GM21825 (cell line): ENCODE measurements around the gene TMEM163.
"Not testable (repeated sequence)": the region's sequence is repeated elsewhere in the genome, so short reads cannot be mapped to it uniquely, and the experiment has no call there.

Experiments
- ATAC-seq: cut with Tn5 transposase; IDR thresholded peaks from one replicate; pipeline ENCODE4 v1.9.1; 2021; ENCODE audit warnings: mild to moderate bottlenecking, moderate library complexity; ENCODE audit not compliant: unreplicated experiment

Gene TMEM163

DNA sequence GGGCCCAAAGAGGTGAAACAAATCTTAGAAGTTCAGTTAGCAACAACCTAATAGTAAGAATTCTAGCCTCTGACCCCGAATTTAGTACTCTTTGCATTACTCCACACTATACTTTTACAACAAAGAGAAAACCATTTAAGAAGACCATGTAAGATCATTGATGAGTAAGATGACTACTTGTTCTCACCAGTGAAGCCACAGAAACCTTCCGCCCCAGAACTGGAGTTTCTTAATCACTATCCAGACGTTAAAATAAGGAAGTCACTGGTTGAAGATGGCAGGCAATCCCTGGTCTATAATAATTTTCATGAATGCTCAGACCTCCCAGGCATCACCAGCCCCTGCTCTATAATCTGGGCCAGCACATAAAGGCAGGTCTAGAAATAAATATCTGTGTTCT, 95.0 kb downstream of the TMEM163 start:
- ATAC-seq, result peak; percentile 91

DNA sequence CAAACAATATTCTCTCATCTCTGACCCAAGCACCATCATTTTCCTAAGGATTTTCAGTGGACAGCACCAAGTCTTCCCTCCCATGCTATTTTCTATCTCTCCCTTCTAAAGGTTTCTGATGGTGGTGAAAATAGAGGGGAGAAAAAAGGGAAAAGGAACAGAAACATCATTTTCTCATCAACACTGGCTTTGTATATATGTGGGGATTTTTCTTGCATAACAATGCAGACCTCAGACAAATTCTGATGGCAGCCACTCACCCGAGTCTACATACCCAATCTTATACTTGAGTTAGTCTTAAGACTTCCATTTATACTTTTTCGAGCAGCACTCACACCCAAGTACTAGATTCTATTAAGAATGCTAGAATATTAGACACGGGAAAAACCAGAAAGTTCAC, 95.8 kb downstream of the TMEM163 start:
- no peak for ATAC-seq

DNA sequence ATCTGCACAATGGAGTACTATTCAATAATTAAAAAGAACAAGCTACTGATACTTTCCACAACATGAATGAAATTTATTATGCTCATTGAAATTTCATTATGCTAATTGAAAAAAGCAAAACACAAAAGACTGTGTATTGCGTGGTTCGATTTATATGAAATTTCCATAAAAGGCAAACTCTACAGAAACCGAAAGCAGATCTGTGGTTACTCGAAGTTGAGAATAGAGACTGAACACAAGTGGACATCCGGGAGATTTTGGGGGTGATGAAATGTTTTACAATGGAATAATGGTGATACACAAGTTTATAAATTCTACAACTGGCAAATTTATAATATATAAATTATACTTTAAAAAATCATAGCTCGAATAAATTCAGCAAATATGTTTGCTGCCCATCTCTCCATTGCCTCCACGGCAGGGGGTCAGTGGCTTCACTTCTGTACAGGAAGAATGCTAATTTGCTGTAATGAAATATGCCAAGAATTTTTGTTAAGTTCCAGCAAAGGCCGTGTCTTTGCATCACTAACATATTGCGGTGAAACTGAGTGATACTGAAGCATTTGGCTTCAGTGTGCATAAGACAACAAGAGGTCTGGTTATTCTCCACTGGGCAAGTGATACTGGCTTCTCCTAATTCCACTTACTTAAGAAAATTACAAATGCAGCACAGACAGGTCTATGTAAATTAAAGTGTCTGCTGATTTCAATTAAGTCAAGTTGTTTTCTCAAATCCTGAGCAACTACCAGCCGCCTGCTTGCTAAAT, 96.7 kb downstream of the TMEM163 start:
- ATAC-seq, result no peak

GRCh38 chr2:134619250-134619649, 99.5 kb downstream of the TMEM163 start:
- ATAC-seq, result no peak

DNA sequence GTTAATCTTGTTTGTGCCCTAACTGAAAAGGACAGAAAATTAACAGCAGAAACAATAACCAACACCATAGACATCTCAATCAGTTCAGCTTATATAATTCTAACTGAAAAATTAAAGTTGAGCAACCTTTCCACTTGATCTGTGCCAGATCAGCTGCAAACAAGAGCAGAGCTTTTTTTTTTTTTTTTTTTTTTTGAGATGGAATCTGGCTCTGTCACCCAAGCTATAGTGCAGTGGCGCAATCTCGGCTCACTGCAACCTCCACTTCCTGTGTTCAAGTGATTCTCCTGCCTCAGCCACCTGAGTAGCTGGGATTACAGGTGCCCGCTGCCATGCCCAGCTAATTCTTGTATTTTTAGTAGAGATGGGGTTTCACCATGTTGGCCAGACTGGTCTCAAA, 103.3 kb downstream of the TMEM163 start:
- ATAC-seq, result not testable (repeated sequence)

- no peak for ATAC-seq
Measured at GRCh38 chr2:134611316-134611715, 107.5 kb downstream of the TMEM163 start.

DNA sequence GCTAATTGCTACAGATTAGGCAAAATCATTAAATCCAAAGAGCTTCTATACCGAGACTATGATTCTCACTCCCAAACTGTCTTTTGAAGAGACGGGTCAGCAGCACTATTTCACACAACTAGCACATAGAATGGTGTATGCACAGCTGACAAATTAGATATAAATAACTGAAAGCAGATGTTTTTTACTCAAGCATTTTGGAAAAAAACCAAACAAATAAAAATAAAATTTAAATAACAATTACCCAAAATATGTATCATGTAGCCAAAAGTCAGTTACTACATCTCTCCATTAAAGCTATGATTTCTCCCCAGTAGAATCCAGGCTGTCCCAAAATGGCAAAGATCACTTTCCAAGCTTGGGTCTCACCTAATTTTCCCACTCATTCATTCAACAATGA, 107.9 kb downstream of the TMEM163 start:
- no peak for ATAC-seq

GRCh38 chr2:134609924-134610513, 108.8 kb downstream of the TMEM163 start:
- ATAC-seq, result no peak

DNA sequence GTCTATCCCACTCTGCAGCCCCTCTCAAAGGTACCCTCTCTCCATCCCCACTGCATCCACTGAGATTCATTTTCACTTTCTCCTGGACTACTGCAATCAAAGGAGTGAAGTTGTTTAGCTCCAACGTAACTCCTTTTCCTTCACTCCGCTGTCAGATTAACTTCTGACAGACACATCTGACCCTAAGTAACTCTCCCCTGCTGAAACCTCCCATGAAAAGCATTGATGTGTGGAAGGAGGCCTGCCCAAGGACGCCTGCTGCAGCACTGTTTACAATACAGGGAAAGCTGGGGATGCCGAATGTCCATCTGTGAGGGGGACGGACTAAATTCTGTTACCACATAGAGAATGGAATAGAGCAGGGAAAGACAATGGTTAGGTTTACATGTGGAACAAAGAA, 114.8 kb downstream of the TMEM163 start:
- ATAC-seq, result no peak

GRCh38 chr2:134602666-134603065, 116.1 kb downstream of the TMEM163 start:
- no peak for ATAC-seq

GRCh38 chr2:134601264-134601663, 117.5 kb downstream of the TMEM163 start:
- ATAC-seq, result no peak

GRCh38 chr2:134600208-134600607, 118.6 kb downstream of the TMEM163 start:
- ATAC-seq, result no peak

GRCh38 chr2:134599236-134599635, 119.6 kb downstream of the TMEM163 start:
- no peak for ATAC-seq

- ATAC-seq, result no peak
Measured at GRCh38 chr2:134594399-134594798, 124.4 kb downstream of the TMEM163 start.

DNA sequence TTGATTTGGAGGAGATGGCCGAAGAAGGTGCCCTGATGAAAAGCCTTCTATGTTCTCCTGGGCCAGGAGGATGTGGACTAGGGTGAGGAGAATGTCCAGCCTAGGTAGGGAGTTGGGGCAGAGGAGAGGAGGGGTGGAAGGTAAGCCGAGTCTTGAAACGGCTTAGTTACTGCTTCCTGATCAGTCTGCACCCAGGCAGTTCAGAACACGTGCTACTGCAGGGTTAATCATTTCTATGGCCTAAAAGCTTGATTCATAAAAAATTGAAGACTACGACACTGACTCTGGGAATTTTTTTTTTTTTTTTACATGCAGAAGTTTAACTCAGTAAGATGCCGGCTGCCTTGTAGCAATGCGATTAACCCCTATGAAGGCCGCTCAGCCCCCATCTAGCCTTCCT, 125.3 kb downstream of the TMEM163 start:
- ATAC-seq, result no peak

DNA sequence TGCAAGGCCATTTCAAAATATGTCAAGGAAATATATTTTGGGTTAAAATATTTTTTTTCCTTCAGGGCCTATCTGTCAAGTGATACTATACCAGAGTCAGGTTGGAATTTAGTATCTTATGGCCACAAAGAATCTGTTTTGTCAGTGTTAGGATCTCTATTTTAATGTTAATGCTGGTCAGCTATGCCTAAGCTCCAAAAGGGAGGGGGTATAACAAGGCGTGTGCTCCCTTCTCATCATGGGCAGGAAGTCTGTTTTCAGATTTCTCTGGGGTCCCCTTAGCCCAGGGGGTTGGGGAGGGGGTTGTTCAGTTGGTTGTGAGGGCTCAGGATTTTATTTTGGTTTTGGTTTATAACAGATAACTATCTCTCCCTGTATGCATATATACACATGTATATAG, 126.4 kb downstream of the TMEM163 start:
- no peak for ATAC-seq

- no peak for ATAC-seq
Measured at GRCh38 chr2:134591526-134591925, 127.3 kb downstream of the TMEM163 start.

DNA sequence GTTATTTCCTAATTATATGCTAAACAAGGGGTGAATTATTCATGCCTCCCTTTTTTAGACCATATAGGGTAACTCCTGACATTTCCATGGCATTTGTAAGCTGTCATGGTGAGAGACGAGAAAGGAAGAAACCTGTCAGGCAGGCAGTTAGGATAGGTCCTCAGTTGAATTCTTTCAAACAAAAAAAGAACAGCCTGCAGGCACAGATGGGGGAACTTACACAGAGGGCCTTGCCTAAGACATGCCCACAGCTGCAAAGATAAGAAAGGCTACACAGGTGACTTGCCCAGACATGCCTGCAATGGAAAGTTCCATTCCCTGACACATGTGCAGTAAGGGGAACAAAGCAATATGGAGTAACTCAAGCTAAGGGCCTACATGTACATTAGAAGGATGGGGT, 128.1 kb downstream of the TMEM163 start:
- no peak for ATAC-seq

- not testable (repeated sequence) for ATAC-seq
Measured at GRCh38 chr2:134589171-134590083, 129.4 kb downstream of the TMEM163 start.

GRCh38 chr2:134588556-134588955, 130.2 kb downstream of the TMEM163 start:
- no peak for ATAC-seq

DNA sequence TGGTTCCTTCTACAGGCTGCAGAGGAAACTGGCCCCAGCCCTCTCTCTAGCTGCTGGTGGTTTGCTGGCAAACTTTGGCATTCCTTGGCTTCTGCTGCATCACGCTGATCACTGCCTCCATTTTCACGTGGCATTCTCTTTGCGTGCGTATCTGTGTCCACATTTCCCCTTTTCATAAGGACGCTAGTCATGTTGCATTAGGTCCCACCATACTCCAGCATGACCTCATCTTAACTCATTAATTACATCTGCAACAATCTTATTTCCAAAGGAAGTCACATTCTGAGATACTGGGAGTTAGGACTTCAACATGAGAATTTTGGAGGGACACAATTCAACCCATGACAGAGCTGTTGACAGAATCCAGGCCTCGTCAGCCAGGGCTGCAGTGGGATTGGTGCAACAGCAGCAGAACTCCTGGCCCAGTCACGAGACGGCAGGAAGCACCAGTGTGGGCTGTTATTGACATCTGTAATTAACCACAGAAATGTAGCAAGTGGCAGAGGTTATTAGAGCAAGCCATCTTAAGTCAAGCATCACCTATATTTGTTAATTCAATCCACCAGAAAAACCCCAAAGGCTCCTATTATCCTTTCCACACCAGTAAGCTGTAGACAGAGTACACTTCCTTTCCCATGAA, 132.4 kb downstream of the TMEM163 start:
- no peak for ATAC-seq
